Measurements from ENCODE around the gene C1orf159. TPM values are rescaled to one million over a fixed set of nuclear protein-coding genes. Genes with fewer than 3 reads are reported as not detected.

Gene C1orf159
- total and polyA plus RNA-seq, 9 of the 15 experiments (the other 6 are each of a cell fraction or from before 2014, with no cell fraction given), result 0.28 to 54.9 (median 10.6) TPM

GRCh38 chr1:1112237-1112985, 3.5 kb downstream of the C1orf159 start (continued):
- TF ChIP-seq MAX (CRISPR knock-in tag; IDR thresholded peaks at IDR 0.05) (peak; percentile 90), ZHX1 (conservative IDR thresholded peaks at IDR 0.05; ENCODE audit: low read length) (no peak), TCF7L2 (IDR thresholded peaks at IDR 0.05; ENCODE audit: low read depth, low read length) (no peak), SIX5 (IDR thresholded peaks at IDR 0.05; ENCODE audit: borderline replicate concordance in 1 of 2, insufficient read depth in 1 of 2, low read depth in 1 of 2, low read length in 2 of 2) (no peak), AFF4 (CRISPR knock-in tag; IDR thresholded peaks at IDR 0.05) (no peak), MCM2 (IDR thresholded peaks at IDR 0.05; ENCODE audit: low read depth) (no peak), TEAD4 (IDR thresholded peaks at IDR 0.05; ENCODE audit: low read length) (no peak), TEAD4 (CRISPR knock-in tag; IDR thresholded peaks at IDR 0.05; ENCODE audit: borderline replicate concordance) (peak; percentile 76; the same call in 1 of the 2 replicates), CBX1 (IDR thresholded peaks at IDR 0.05; ENCODE audit: low read depth) (no peak), SMAD4 (CRISPR knock-in tag; conservative IDR thresholded peaks at IDR 0.05) (no peak), RBFOX2 (IDR thresholded peaks at IDR 0.05; ENCODE audit: low read depth, low read length) (peak; percentile 51), CHCHD3 (CRISPR knock-in tag; IDR thresholded peaks at IDR 0.05) (no peak), VEZF1 (CRISPR knock-in tag; IDR thresholded peaks at IDR 0.05) (no peak)
- TF ChIP-seq, protein P1, sequence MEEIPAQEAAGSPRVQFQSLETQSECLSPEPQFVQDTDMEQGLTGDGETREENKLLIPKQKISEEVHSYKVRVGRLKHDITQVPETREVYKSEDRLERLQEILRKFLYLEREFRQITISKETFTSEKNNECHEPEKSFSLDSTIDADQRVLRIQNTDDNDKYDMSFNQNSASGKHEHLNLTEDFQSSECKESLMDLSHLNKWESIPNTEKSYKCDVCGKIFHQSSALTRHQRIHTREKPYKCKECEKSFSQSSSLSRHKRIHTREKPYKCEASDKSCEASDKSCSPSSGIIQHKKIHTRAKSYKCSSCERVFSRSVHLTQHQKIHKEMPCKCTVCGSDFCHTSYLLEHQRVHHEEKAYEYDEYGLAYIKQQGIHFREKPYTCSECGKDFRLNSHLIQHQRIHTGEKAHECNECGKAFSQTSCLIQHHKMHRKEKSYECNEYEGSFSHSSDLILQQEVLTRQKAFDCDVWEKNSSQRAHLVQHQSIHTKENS (CRISPR knock-in tag; IDR thresholded peaks at IDR 0.05), result no peak
- TF ChIP-seq, protein P2, sequence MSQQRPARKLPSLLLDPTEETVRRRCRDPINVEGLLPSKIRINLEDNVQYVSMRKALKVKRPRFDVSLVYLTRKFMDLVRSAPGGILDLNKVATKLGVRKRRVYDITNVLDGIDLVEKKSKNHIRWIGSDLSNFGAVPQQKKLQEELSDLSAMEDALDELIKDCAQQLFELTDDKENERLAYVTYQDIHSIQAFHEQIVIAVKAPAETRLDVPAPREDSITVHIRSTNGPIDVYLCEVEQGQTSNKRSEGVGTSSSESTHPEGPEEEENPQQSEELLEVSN (IDR thresholded peaks at IDR 0.05; ENCODE audit: borderline replicate concordance in 1 of 2, extremely low read depth in 1 of 2, insufficient read depth in 1 of 2, insufficient read length in 1 of 2, low read depth in 1 of 2, low read length in 1 of 2, poor library complexity in 1 of 2, severe bottlenecking in 1 of 2), result peak; percentile 60 to 65
